ENCODE measurements around the gene SLC39A2.
A peak's percentile ranks its signal among the peaks of the same experiment; 100 is the strongest.

The SLC39A2 gene

GRCh38 chr14:21023174-21023573, 24.1 kb downstream of the SLC39A2 start:
- CTCF ChIA-PET = interaction anchor here (1.8 to 2.0 kb wide), 2 partner anchors 10 to 17 kb away, joined by 8 to 21 read pairs; no protein-coding TSS in a partner anchor

GRCh38 chr14:21023817-21024584, 24.9 kb downstream of the SLC39A2 start:
- no peak for TF ChIP-seq CTCF (IDR thresholded peaks at IDR 0.05; ENCODE audit: control extremely low read depth, extremely low read depth, low read depth, missing control alignments)
- CTCF ChIA-PET = interaction anchor here (1.8 to 2.0 kb wide), 2 partner anchors 10 to 16 kb away, joined by 8 to 21 read pairs; no protein-coding TSS in a partner anchor
- no peak for DNase-seq (ENCODE audit: extremely low spot score)
- POLR2A ChIA-PET = interaction anchor here (0.6 kb wide), 1 partner anchor 561 kb away, joined by 4 read pairs; no protein-coding TSS in a partner anchor

More at GRCh38 chr14:21023174-21023573, 24.1 kb downstream of the SLC39A2 start:
- no peak for TF ChIP-seq CTCF (IDR thresholded peaks at IDR 0.05; ENCODE audit: control extremely low read depth, extremely low read depth, low read depth, missing control alignments)
- POLR2A ChIA-PET = no interaction called here
- no peak for DNase-seq (ENCODE audit: extremely low spot score)

GRCh38 chr14:21024585-21025370, 25.7 kb downstream of the SLC39A2 start, which contains the start of gene NDRG2:
Gene NDRG2, minus strand, starts transcription at chr14:21025061. Its CDS starts 1,746 bp downstream, at chr14:21023315.
- ChIA-PET CTCF (interaction anchor here (1.8 kb wide), 1 partner anchor 11 kb away, joined by 21 read pairs; no protein-coding TSS in a partner anchor), POLR2A (no interaction called here)
- peak; percentile 72 for DNase-seq (ENCODE audit: extremely low spot score)
- TF ChIP-seq CTCF (IDR thresholded peaks at IDR 0.05; ENCODE audit: control extremely low read depth, extremely low read depth, low read depth, missing control alignments) = no peak

- no peak for DNase-seq (ENCODE audit: extremely low spot score)
- TF ChIP-seq CTCF (IDR thresholded peaks at IDR 0.05; ENCODE audit: control extremely low read depth, extremely low read depth, low read depth, missing control alignments) = no peak
- ChIA-PET POLR2A (no interaction called here), CTCF (interaction anchor here (0.7 to 2.0 kb wide), 5 partner anchors 8 to 67 kb away, joined by 3 to 11 read pairs (median 4); no protein-coding TSS in a partner anchor)
Observed at GRCh38 chr14:21025371-21026273, 26.5 kb downstream of the SLC39A2 start.

- DNase-seq (ENCODE audit: extremely low spot score) = no peak
- POLR2A ChIA-PET = no interaction called here
- no peak for TF ChIP-seq CTCF (IDR thresholded peaks at IDR 0.05; ENCODE audit: control extremely low read depth, extremely low read depth, low read depth, missing control alignments)
- CTCF ChIA-PET = interaction anchor here (0.7 to 2.0 kb wide), 5 partner anchors 9 to 66 kb away, joined by 3 to 11 read pairs (median 4); no protein-coding TSS in a partner anchor
Observed at GRCh38 chr14:21026274-21026987, 27.3 kb downstream of the SLC39A2 start.

All from GM10248 (cell line).